ENCODE data around the gene INO80.

INO80 gene

DNA sequence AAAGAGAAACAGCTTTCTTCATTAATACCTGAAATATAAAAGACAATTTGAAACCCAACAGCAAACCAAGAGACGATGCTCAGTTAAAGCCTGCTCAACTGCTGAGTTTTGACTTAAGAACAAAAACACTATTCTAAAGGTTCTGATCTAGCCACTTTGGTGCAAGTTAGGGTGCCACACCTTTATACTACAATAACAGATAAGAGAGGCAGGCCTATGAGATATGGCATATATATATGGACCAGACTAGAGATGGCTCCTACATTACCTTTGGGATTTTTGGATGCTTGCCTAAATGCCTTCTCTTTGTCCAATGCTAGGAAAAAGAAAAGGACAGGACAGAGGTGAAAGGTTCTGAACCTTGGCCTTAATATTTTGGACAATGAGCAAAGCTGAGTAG lies 68.6 kb downstream of the INO80 start:
- DNase-seq (ENCODE audit: low spot score) = no peak

- DNase-seq (ENCODE audit: low spot score) = peak; percentile 69
These were observed 72.7 kb downstream of the INO80 start for GRCh38 chr15:41043276-41043951.

DNA sequence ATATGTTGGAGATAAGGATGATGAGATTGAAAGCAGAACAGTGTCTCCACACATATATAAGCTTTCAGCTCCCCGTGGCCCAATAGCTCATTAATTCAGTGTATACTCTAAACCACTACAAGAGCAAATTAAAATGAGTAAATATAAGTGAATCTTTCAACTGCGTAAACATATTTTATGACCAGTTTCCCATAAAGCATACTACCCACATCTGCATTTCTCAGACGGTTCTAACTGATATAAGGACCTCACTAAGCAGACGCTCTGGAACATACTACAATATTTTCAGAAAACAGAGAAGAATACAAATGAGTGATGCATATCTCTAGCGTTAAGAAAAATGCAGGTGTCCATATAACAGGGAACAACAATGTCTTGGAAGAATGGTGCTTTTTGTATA lies 73.2 kb downstream of the INO80 start:
- DNase-seq (ENCODE audit: low spot score) = no peak

DNA sequence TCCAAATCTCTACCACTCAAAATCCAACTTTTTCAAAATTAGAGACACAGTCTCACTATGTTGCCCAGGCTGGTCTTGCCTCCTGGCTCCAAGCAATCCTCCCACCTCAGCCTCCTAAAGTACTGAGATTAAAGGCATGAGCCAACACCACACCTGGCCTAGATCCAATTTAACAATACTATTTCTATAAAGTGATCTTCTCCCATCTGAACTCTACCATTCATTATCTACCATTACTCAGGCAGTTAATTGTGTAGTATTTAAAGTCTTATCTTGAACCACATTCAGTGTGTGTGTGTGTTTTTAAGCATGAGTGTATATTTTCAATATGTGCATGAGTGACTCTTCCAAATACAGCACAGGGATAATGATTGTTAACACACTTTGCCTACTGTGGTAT lies 77.0 kb downstream of the INO80 start:
- DNase-seq (ENCODE audit: low spot score) = no peak

DNA sequence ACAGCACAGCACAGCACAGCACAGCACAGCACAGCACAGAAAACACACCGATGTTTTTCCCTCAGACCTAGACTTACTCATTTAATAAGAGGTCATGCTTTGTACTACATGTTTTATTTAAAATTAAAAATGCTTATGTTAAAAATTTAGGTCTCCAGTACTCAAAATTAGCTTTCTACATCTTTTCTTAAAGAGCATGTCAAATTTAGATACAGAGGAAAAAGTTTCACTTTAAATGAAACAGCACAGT lies 84.1 kb downstream of the INO80 start:
- DNase-seq (ENCODE audit: low spot score) = no peak

DNA sequence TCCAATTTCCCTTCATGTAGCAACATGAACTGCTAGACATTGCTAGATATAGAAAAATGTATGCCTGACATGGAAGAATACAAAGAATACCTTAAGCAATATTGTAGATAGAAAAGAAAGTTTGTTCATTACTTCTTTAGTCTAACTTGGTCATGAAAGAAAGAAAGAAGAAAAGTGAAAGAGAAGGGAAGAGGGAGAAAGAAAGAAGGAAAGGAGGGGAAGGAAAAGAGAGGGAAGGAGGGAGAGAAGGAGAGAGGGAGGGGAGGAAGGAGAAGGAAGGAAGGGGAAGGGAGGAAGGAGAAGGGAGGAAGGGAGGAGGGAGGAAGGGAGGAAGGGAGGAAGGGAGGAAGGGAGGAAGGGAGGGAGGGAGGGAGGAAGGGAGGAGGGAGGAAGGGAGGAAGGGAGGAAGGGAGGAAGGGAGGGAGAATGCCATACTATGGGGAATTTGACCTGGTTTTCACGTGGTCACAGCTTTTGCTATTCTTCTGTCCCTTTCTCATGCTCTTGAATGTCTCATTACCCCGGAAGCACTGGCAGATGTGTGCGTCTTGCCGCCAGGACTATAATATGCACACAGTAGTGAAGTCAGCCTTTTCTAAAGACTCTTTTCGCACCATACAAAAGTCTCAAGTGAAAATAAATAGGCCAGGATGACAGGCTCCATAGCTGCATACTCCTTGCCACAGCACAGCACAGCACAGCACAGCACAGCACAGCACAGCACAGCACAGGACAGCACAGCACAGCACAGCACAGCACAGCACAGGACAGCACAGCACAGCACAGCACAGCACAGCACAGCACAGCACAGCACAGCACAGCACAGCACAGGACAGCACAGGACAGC lies 84.6 kb downstream of the INO80 start:
- DNase-seq (ENCODE audit: low spot score) = no peak

- DNase-seq (ENCODE audit: low spot score) = no peak
These were observed 87.2 kb downstream of the INO80 start for GRCh38 chr15:41028853-41029252.

DNA sequence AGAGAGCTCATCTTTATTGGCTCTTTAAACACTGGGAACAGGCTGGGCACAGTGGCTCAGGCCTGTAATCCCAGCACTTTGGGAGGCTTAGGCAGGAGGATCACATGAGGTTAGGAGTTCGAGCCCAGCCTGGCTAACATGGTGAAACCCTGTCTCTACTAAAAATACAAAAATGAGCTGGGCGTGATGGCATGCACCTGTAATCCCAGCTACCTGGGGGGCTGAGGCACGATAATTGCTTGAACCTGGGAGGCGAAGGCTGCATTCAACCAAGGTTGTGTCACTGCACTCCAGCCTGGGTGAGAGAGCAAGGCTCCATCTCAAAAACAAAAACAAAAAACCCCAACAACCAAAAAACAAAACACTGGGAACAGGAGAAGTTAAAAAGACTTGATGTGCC lies 90.7 kb downstream of the INO80 start:
- no peak for DNase-seq (ENCODE audit: low spot score)

DNA sequence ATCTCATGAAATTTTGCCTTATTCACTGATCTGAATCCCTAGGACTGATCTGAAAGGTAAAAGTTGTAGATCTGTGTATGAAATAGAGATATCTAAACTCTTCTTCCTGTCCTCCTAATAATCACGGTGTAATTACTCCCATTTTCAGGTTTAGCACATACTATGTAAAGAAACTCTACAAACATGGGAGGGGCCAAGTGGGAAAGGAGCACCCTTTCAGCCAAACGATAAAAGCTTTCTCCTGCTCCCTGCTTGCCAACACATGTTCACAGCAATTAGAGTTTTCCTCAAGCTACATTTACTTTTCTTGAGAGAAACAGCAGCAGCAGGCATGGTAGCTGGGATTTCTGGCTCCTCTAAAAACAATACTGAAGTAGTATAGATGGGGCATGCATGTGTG lies 91.2 kb downstream of the INO80 start:
- no peak for DNase-seq (ENCODE audit: low spot score)

GRCh38 chr15:41024131-41024530 lies 91.9 kb downstream of the INO80 start:
- peak; percentile 58 for DNase-seq (ENCODE audit: low spot score)

- peak; percentile 78 for DNase-seq (ENCODE audit: low spot score)
These were observed 93.5 kb downstream of the INO80 start for GRCh38 chr15:41022487-41023090.

DNA sequence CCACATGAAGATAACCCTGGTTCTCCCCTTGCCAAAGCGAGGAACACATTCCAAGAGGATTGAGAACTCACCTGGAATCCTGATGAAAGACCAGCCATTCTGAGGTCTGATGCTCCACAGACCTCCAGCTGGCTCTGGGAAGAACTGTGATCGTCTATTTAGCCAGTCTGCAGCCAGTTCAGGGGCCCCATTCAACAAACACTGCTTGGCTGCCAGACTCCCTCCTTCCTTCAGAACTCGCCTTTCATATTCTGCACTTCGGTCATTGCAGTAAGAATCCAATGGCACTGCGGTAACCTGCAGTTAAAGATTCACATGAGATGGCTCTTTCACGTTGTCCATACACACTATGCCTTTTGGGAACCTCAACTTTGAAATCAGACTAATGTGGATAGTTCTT lies 95.3 kb downstream of the INO80 start:
- no peak for DNase-seq (ENCODE audit: low spot score)

- DNase-seq (ENCODE audit: low spot score) = no peak
These were observed 95.8 kb downstream of the INO80 start for GRCh38 chr15:41020311-41020710.

DNA sequence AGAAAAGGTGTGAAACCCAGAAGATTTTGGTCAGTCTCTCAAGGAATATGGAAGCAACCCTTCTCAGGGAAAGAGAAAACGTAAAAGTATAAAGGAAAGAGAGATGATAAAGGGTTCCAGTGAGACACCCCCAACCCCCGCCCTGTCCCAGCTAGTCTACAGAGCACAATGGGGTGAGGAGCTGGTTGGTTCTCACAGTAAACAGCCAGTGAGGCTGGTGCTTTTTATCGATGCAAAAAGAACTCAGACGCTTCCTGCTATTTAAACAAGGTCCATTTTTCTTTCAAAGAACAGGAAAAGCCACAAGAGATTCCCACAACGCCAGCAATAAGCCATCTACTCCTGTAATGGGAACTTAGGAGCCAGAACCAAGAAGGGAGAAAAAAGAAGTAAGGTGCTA lies 96.9 kb downstream of the INO80 start:
- no peak for DNase-seq (ENCODE audit: low spot score)

DNA sequence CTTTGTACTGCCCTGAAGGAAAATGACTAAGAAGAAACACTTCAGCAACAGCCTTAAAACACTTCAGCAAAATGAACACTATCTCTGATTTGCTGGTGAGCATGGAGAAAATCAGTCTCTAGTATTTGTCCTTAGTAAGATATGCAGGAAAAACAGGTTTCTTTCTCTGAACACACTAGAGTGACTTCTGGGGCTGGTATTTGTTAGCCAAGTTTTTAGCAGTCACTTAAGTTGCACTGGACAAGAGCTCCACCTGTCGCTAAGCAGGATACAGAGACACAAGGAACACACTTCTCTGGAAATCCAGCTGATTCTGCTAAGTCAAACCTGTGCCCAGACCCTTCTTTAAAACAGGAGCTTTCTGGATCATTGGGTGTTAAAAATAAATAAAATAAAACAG lies 97.5 kb downstream of the INO80 start:
- no peak for DNase-seq (ENCODE audit: low spot score)

DNA sequence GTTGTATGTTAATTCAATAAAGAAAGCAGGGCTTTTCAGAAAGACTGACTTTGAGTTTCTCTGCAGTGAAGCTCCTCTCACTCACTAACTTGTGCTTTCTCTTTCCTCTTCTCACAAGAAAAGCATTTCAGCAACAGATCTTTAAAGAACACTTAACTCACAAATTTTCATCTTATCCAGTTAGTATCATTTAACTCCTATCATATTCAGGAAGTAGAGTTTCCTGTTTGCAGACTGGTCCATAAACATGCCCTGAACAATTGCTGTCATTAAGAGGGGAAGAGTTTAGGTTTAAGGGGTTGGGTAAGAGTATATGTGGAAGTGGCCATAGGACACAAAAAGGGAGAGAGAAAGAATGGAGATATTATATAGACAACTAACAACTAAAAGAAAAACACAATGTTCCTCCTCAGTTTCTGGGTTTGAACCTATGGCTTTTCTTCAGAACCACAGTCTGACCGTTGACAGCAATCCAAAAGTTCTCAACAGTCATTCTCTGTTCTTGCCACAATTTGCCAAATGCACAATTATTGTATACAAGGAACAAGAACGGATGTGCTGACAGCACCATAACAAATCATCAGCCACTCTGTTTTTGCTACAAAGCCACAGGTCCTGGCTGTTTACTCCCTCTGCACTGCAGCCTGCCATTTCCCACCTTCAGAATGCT lies 98.9 kb downstream of the INO80 start:
- no peak for DNase-seq (ENCODE audit: low spot score)

- DNase-seq (ENCODE audit: low spot score) = no peak
These were observed 102.2 kb downstream of the INO80 start for GRCh38 chr15:41013691-41014414.

GRCh38 chr15:41011055-41011815 lies 104.8 kb downstream of the INO80 start:
- DNase-seq (ENCODE audit: low spot score) = no peak

GRCh38 chr15:41010345-41010744 lies 105.7 kb downstream of the INO80 start:
- DNase-seq (ENCODE audit: low spot score) = no peak

DNA sequence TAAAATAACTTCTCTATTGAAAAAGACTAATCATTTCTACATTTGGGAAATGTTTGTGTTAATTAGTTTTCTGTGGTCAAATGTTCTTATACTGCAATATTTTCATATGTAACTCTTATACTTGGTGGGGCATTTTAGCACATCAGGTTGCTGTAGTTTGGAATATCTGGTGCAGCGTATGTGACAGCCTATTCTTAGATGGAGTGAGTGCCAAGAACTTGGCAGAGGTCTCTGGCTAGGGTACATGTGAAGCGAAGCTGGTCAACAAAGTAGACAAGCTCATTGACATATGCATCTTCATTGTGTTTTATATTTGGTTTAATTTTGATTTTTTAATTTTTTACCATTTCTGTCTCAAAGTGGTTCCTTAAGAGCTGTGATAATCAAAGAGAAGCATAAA lies 109.6 kb downstream of the INO80 start:
- no peak for DNase-seq (ENCODE audit: low spot score)

GRCh38 chr15:41004490-41004889 lies 111.6 kb downstream of the INO80 start:
- no peak for DNase-seq (ENCODE audit: low spot score)
